SK-N-MC (cell line): ENCODE results near the gene PAGE2B.

Experiments used
- EZH2 ChIP-seq: fragments of 200-600 bp; sonication (generic); IDR thresholded peaks from one replicate; pipeline ENCODE4 v1.6.1; 2017; ENCODE audit warnings: antibody characterized with exemption
- POLR2AphosphoS5 ChIP-seq: IDR thresholded peaks from 2 replicates; pipeline ENCODE4 v1.6.1; 2012; ENCODE audit warnings: mild to moderate bottlenecking, low read depth, low read length, borderline replicate concordance

DNA sequence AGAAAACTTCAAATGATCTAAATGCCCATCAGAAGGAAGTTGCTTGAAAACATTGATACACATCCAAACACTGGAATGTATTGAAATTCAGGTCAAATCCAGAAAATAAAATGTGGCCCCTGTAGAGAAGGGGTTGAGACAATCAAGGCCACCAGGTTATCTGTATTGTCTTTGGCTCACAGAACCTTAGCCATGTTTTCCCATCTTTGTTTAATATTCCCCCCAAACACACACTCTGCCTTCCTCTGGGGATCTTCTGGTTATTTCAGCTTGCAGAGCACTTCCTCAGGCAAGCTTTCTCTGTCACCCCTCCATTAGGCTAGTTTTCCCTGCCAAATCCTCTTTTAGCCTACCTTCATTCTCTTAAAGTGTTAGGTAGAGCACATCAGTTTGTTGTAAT lies 44.4 kb downstream of the PAGE2B start:
- TF ChIP-seq POLR2AphosphoS5 = no peak
- no peak for TF ChIP-seq EZH2
